ENCODE data around the gene DNAJC21.
"Not testable (repeated sequence)": the region's sequence is repeated elsewhere in the genome, so short reads cannot be mapped to it uniquely, and the experiment has no call there.

Gene DNAJC21

GRCh38 chr5:34919077-34919476, 10.3 kb upstream of the DNAJC21 start:
- in situ Hi-C loops (cut with HindIII; ENCODE audit: low sequenced_read_pairs): no loop called here

GRCh38 chr5:34923256-34923655, 6.1 kb upstream of the DNAJC21 start:
- in situ Hi-C loops (cut with HindIII; ENCODE audit: low sequenced_read_pairs): loop anchor here (5.0 kb wide), 1 partner anchor 76 kb away; no protein-coding TSS in a partner anchor

- in situ Hi-C loops (cut with HindIII; ENCODE audit: low sequenced_read_pairs): loop anchor here (5.0 kb wide), 1 partner anchor 77 kb away; no protein-coding TSS in a partner anchor
These were observed 5.5 kb upstream of the DNAJC21 start for GRCh38 chr5:34923694-34924461.

GRCh38 chr5:34924462-34924765, 4.9 kb upstream of the DNAJC21 start:
- in situ Hi-C loops (cut with HindIII; ENCODE audit: low sequenced_read_pairs): loop anchor here (5.0 kb wide), 1 partner anchor 77 kb away; no protein-coding TSS in a partner anchor

- in situ Hi-C loops (cut with HindIII; ENCODE audit: low sequenced_read_pairs): no loop called here
These were observed 3.0 kb upstream of the DNAJC21 start for GRCh38 chr5:34926318-34926888.

GRCh38 chr5:34927785-34928184, 1.6 kb upstream of the DNAJC21 start:
- in situ Hi-C loops (cut with HindIII; ENCODE audit: low sequenced_read_pairs): no loop called here

GRCh38 chr5:34928267-34928666, 1.1 kb upstream of the DNAJC21 start:
- in situ Hi-C loops (cut with HindIII; ENCODE audit: low sequenced_read_pairs): no loop called here

GRCh38 chr5:34929720-34930461, 532 bp downstream of the DNAJC21 start:
- in situ Hi-C loops (cut with HindIII; ENCODE audit: low sequenced_read_pairs): no loop called here

GRCh38 chr5:34930462-34930844, 1.1 kb downstream of the DNAJC21 start:
- in situ Hi-C loops (cut with HindIII; ENCODE audit: low sequenced_read_pairs): no loop called here

GRCh38 chr5:34930870-34931269, 1.5 kb downstream of the DNAJC21 start:
- in situ Hi-C loops (cut with HindIII; ENCODE audit: low sequenced_read_pairs): no loop called here

- in situ Hi-C loops (cut with HindIII; ENCODE audit: low sequenced_read_pairs): no loop called here
These were observed 3.6 kb downstream of the DNAJC21 start for GRCh38 chr5:34932947-34933346.

GRCh38 chr5:34941936-34942335, 12.6 kb downstream of the DNAJC21 start:
- in situ Hi-C loops (cut with HindIII; ENCODE audit: low sequenced_read_pairs): no loop called here

GRCh38 chr5:34944044-34944443, 14.7 kb downstream of the DNAJC21 start:
- in situ Hi-C loops (cut with HindIII; ENCODE audit: low sequenced_read_pairs): no loop called here

GRCh38 chr5:34944460-34945047, 15.2 kb downstream of the DNAJC21 start:
- in situ Hi-C loops (cut with HindIII; ENCODE audit: low sequenced_read_pairs): no loop called here

- in situ Hi-C loops (cut with HindIII; ENCODE audit: low sequenced_read_pairs): no loop called here
These were observed 28.0 kb downstream of the DNAJC21 start for GRCh38 chr5:34957321-34957720.

GRCh38 chr5:34957857-34958690, 28.7 kb downstream of the DNAJC21 start:
- in situ Hi-C loops (cut with HindIII; ENCODE audit: low sequenced_read_pairs): no loop called here

- in situ Hi-C loops (cut with HindIII; ENCODE audit: low sequenced_read_pairs): no loop called here
These were observed 30.0 kb downstream of the DNAJC21 start for GRCh38 chr5:34959323-34959722.

- in situ Hi-C loops (cut with HindIII; ENCODE audit: low sequenced_read_pairs): no loop called here
These were observed 38.2 kb downstream of the DNAJC21 start for GRCh38 chr5:34967540-34967939.

GRCh38 chr5:34968258-34968657, 38.9 kb downstream of the DNAJC21 start:
- in situ Hi-C loops (cut with HindIII; ENCODE audit: low sequenced_read_pairs): no loop called here

- in situ Hi-C loops (cut with HindIII; ENCODE audit: low sequenced_read_pairs): no loop called here
These were observed 41.2 kb downstream of the DNAJC21 start for GRCh38 chr5:34970552-34970951.

- in situ Hi-C loops (cut with HindIII; ENCODE audit: low sequenced_read_pairs): not testable (repeated sequence)
These were observed 42.3 kb downstream of the DNAJC21 start for GRCh38 chr5:34971655-34972054.

Measured in endothelial cell of hepatic sinusoid (primary cell).